Muscle of leg (tissue), 11 donors: ENCODE data around the gene LNPEP. TPM values are rescaled to one million over a fixed set of nuclear protein-coding genes. Genes with fewer than 3 reads are reported as not detected.
A peak's percentile ranks its signal among the peaks of the same experiment; 100 is the strongest.

Experiments
- DNase-seq: peaks from one replicate; pipeline ENCODE4 v3.0.0; 2013
- H3K27ac ChIP-seq: one replicate; pipeline ENCODE4 v1.5.1; 2013; ENCODE audit warnings: mild to moderate bottlenecking, low read length, control low read depth
- H3K27me3 ChIP-seq: one replicate; pipeline ENCODE4 v1.6.1; 2013; ENCODE audit warnings: low read length; ENCODE audit not compliant: control insufficient read depth, insufficient read depth
- H3K36me3 ChIP-seq: one replicate; pipeline ENCODE4 v1.6.1; 2013; ENCODE audit warnings: low read length; ENCODE audit not compliant: control insufficient read depth, insufficient read depth
- H3K4me1 ChIP-seq: one replicate; pipeline ENCODE4 v1.6.1; 2013; ENCODE audit warnings: low read length; ENCODE audit not compliant: control insufficient read depth, insufficient read depth
- H3K4me3 ChIP-seq: one replicate; pipeline ENCODE4 v1.5.1; 2013; ENCODE audit warnings: low read length, control low read depth
- H3K9me3 ChIP-seq: replicated peaks from 2 replicates; pipeline ENCODE4 v1.6.1; 2013; ENCODE audit warnings: low read depth, low read length; ENCODE audit not compliant: control insufficient read depth
- WGBS: methylation state at CpG from one replicate; pipeline ENCODE4 v1.1.5; 2013; ENCODE audit warnings: missing lambda C conversion rate; ENCODE audit not compliant: insufficient coverage; 5-methylcytosine and 5-hydroxymethylcytosine counted together
- polyA plus RNA-seq, 8 donors: library from polyadenylated mRNA; unstranded; fragments of 120-200 nt; gene quantifications; one replicate each; pipeline versions ENCODE4 v1.2.1 to v1.2.3, GENCODE V29; 2013; ENCODE audit warnings: inconsistent platforms in 1 of 8, low replicate concordance in 1 of 8; ENCODE audit not compliant: insufficient read length in 8 of 8, insufficient read depth in 1 of 8
- total RNA-seq: library from RNA; stranded (reverse); fragments of 120-200 nt; gene quantifications from one replicate; pipeline ENCODE4 v1.2.4, GENCODE V29; 2013

The LNPEP gene
- total and polyA plus RNA-seq, 9 donors: 12.3 to 33.8 (median 17.5) TPM

DNA sequence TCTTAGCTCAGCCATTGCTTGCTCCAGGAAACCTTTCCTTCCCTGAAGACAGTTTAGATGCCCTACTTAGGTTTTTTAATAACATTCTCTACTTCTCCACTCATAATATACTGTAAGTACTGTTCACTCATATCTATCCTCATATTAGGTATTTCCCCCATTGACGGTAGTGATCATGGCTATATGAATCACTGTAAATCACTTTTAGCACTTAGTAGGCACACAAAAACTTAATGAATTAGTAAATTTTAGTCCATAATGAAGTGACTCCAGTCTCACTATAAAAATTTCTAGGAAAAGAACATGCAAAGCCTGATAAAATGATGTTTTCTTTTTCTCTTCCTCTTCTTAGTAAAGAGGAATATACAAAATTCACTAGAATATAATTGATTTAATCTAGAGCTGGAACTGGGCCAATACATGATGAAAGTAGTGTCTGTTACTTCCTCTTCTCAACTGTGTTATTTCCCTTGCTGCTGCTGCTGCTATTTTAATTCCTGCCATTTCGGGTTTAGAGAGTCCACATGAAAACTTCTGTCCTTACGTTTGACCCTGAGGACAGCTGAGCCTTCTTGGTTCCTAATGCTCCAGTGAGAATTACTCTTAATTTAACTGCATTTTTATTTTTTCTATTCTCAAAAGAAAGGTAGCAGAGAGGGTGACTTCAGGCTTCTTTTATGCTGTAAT is 73.5 kb downstream of the LNPEP start:
- Histone ChIP-seq H3K9me3 (no peaks in the 10 kb centered on the region), H3K4me1 (no peaks in the 10 kb centered on the region), H3K27ac (no peak overlapping the region), H3K36me3 (peaks cover 26% of the 10 kb centered on the region), H3K27me3 (no peaks in the 10 kb centered on the region), H3K4me3 (no peak overlapping the region)
- WGBS: 40% methylated on average over 1 of the region's 3 CpGs
- DNase-seq: peak; percentile 73

DNA sequence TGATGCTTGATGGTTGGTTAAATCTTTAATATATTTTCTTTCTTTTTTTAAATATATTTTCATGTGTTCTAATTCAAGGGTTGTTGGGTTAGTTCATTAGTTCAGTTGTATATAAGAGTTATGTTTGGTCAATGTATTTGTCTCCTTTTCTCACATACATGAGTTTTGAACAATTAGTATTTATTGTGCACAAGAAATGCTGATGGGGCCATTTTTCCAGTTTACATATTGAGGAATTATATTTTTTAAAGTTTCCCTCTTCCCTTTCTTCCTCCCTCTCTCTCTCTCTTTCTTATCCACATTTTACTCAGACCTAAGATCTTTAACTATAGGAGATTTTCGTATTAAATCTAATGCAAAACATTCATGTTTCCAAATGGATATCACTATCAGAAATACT is 74.0 kb downstream of the LNPEP start:
- no peak overlapping the region for H3K27ac ChIP-seq
- H3K9me3 ChIP-seq: no peaks in the 10 kb centered on the region
- H3K4me3 ChIP-seq: no peak overlapping the region
- no CpG with 5 or more reads among the region's 1 CpG for WGBS
- no peaks in the 10 kb centered on the region for H3K27me3 ChIP-seq
- DNase-seq: no peak
- H3K4me1 ChIP-seq: no peaks in the 10 kb centered on the region
- peaks cover 25% of the 10 kb centered on the region for H3K36me3 ChIP-seq

DNA sequence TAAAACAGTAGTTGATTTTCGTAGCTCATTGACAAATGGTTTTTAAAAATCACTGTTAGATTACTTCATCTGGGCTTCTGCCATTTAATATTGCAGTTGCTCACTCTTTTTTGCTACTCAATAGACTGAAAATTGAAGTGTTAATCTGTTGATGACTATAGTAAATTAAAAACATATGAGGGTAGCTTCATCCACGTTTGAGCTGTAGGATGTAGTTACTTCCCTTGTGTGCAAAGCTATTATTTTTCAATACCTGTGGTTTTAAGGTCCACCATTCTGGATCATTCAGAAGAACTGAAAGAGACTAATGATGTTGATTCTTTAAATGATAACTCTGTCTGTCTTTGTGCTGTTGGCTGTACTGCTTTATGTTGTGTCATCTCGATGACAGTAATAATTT is 74.7 kb downstream of the LNPEP start:
- H3K4me1 ChIP-seq: no peaks in the 10 kb centered on the region
- no peak for DNase-seq
- no peaks in the 10 kb centered on the region for H3K9me3 ChIP-seq
- H3K27me3 ChIP-seq: no peaks in the 10 kb centered on the region
- H3K27ac ChIP-seq: no peak overlapping the region
- peaks cover 20% of the 10 kb centered on the region for H3K36me3 ChIP-seq
- WGBS: no CpG with 5 or more reads among the region's 3 CpGs
- no peak overlapping the region for H3K4me3 ChIP-seq

DNA sequence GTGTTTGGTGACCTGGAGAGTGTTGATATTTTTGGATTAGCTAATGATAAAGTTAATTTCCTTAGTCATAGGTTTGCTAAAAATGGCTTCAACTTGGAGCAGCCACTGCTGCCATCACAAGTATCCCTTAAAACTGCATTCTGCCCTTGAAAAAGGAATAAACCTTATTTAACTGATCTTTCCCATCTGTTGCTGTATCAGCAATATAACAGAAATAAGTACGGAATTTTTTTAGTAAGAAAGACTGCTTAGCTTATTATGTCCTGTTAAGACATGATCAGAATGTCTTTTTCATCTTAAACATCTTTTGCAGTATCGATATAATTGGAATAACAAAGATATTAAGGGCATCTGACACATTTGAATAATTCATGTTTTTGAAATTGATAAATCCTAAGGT is 75.7 kb downstream of the LNPEP start:
- no peak overlapping the region for H3K4me3 ChIP-seq
- no peak for DNase-seq
- no peaks in the 10 kb centered on the region for H3K4me1 ChIP-seq
- no peak overlapping the region for H3K27ac ChIP-seq
- H3K9me3 ChIP-seq: no peaks in the 10 kb centered on the region
- H3K27me3 ChIP-seq: no peaks in the 10 kb centered on the region
- WGBS: no CpG with 5 or more reads among the region's 2 CpGs
- H3K36me3 ChIP-seq: peaks cover 24% of the 10 kb centered on the region

GRCh38 chr5:97019435-97020117 is 83.7 kb downstream of the LNPEP start:
- H3K4me3 ChIP-seq: no peak overlapping the region
- peak; percentile 12 for DNase-seq
- peaks cover 34% of the 10 kb centered on the region for H3K36me3 ChIP-seq
- WGBS: 71% methylated on average over 3 of the region's 5 CpGs
- no peak overlapping the region for H3K27ac ChIP-seq
- H3K4me1 ChIP-seq: no peaks in the 10 kb centered on the region
- H3K27me3 ChIP-seq: no peaks in the 10 kb centered on the region
- H3K9me3 ChIP-seq: no peaks in the 10 kb centered on the region

DNA sequence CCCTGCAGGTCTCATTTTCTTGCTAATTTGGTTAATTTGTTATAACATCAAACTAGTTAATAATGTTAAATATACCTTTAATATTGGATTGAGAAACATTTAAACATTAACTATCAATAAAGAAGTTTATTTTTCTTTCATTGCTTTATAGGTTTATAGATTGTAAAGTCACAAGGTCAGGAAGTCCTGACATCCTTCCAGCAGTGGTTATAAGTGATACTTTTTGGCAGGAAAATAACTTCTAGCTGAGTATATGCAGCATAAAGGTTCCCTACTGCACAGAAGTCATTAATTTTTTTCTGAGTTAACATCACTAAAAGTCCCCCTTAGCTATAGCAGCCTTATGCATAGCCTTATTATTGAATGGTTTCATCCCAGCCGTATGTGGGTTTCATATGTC is 85.5 kb downstream of the LNPEP start:
- H3K4me3 ChIP-seq: no peak overlapping the region
- H3K9me3 ChIP-seq: no peaks in the 10 kb centered on the region
- H3K27ac ChIP-seq: no peak overlapping the region
- no peaks in the 10 kb centered on the region for H3K4me1 ChIP-seq
- no peaks in the 10 kb centered on the region for H3K27me3 ChIP-seq
- no CpG with 5 or more reads among the region's 1 CpG for WGBS
- peak; percentile 27 for DNase-seq
- H3K36me3 ChIP-seq: peaks cover 33% of the 10 kb centered on the region

DNA sequence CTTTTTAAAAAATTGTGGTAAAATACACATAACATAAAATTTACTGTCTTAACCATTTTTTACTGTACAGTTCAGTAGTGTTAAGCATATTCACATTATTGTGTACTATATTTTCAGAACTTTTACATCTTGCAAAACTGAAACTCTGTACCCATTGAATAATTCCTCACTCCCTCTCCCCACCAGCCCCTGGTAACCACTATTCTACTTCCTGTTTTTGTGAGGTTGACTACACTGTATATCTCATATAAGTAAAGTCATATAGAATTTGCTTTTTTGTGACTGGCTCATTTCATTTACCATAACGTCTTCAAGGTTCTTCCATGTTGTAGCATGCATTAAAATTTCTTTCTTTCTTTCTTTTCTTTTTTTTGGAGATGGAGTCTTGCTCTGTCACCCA is 87.0 kb downstream of the LNPEP start:
- no CpG with 5 or more reads among the region's 1 CpG for WGBS
- no peaks in the 10 kb centered on the region for H3K27me3 ChIP-seq
- no peak overlapping the region for H3K27ac ChIP-seq
- H3K9me3 ChIP-seq: no peaks in the 10 kb centered on the region
- H3K4me1 ChIP-seq: no peaks in the 10 kb centered on the region
- peaks cover 36% of the 10 kb centered on the region for H3K36me3 ChIP-seq
- H3K4me3 ChIP-seq: no peak overlapping the region
- no peak for DNase-seq

- Histone ChIP-seq H3K4me1 (no peaks in the 10 kb centered on the region), H3K36me3 (peaks cover 40% of the 10 kb centered on the region), H3K27me3 (no peaks in the 10 kb centered on the region), H3K4me3 (no peak overlapping the region), H3K9me3 (no peaks in the 10 kb centered on the region), H3K27ac (peak overlapping the region; percentile 35)
- WGBS: no CpG with 5 or more reads among the region's 6 CpGs
- peak; percentile 49 for DNase-seq
Observed at GRCh38 chr5:97026721-97027120, 90.8 kb downstream of the LNPEP start.

GRCh38 chr5:97037819-97038218 is 101.9 kb downstream of the LNPEP start:
- peaks cover 5% of the 10 kb centered on the region for H3K4me1 ChIP-seq
- H3K27me3 ChIP-seq: no peaks in the 10 kb centered on the region
- no peak for DNase-seq
- H3K27ac ChIP-seq: no peak overlapping the region
- H3K4me3 ChIP-seq: no peak overlapping the region
- 67% methylated on average over 3 of the region's 7 CpGs for WGBS
- peaks cover 6% of the 10 kb centered on the region for H3K36me3 ChIP-seq
- H3K9me3 ChIP-seq: no peaks in the 10 kb centered on the region

GRCh38 chr5:97041239-97041638 is 105.4 kb downstream of the LNPEP start:
- Histone ChIP-seq H3K27ac (no peak overlapping the region), H3K4me1 (peaks cover 8% of the 10 kb centered on the region), H3K9me3 (no peaks in the 10 kb centered on the region), H3K27me3 (no peaks in the 10 kb centered on the region), H3K4me3 (no peak overlapping the region), H3K36me3 (peaks cover 3% of the 10 kb centered on the region)
- DNase-seq: no peak
- 100% methylated on average over 1 of the region's 4 CpGs for WGBS
